WERI-Rb-1 (cell line): ENCODE data around the gene RNF5.

Experiments used
- DNase-seq: peaks from one replicate; pipeline ENCODE4 v3.0.0-alpha.2; 2020
- H3K27ac ChIP-seq: fragments of 250-450 bp; sonication (Bioruptor Pico); 2 replicates; pipeline ENCODE4 v1.5.1; 2020; ENCODE audit warnings: mild to moderate bottlenecking, moderate library complexity
- H3K27me3 ChIP-seq: fragments of 250-450 bp; sonication (Bioruptor Pico); 2 replicates; pipeline ENCODE4 v1.5.1; 2021; ENCODE audit warnings: mild to moderate bottlenecking, low read depth, moderate library complexity; ENCODE audit not compliant: insufficient read depth, severe bottlenecking
- H3K36me3 ChIP-seq: fragments of 250-450 bp; sonication (Bioruptor Pico); 2 replicates; pipeline ENCODE4 v1.5.1; 2020; ENCODE audit warnings: mild to moderate bottlenecking, moderate library complexity
- H3K4me3 ChIP-seq: 2 replicates; pipeline ENCODE4 v1.5.1; 2011; ENCODE audit warnings: low read depth, mild to moderate bottlenecking, control low read depth, low read length
- H3K9me3 ChIP-seq: fragments of 250-450 bp; sonication (Bioruptor Pico); 2 replicates; pipeline ENCODE4 v1.5.1; 2021; ENCODE audit warnings: mild to moderate bottlenecking, moderate library complexity; ENCODE audit not compliant: severe bottlenecking
- CTCF ChIP-seq: IDR thresholded peaks from 2 replicates; pipeline ENCODE4 v1.5.1; 2011; ENCODE audit warnings: low read depth, mild to moderate bottlenecking, control low read depth, inconsistent platforms, low read length

RNF5 gene

GRCh38 chr6:32214126-32214525 lies 35.9 kb downstream of the RNF5 start:
- Histone ChIP-seq H3K27me3 (peaks cover 16% of the 10 kb centered on the region), H3K9me3 (no peaks in the 10 kb centered on the region)

GRCh38 chr6:32215617-32216016 lies 37.4 kb downstream of the RNF5 start:
- Histone ChIP-seq H3K27ac (no peak overlapping the region), H3K4me3 (no peak overlapping the region), H3K27me3 (peaks cover 22% of the 10 kb centered on the region), H3K9me3 (no peaks in the 10 kb centered on the region), H3K36me3 (no peaks in the 10 kb centered on the region)
- no peak for TF ChIP-seq CTCF
- no peak for DNase-seq

More at GRCh38 chr6:32214126-32214525, 35.9 kb downstream of the RNF5 start:
- Histone ChIP-seq H3K27ac (no peak overlapping the region), H3K4me3 (no peak overlapping the region), H3K36me3 (no peaks in the 10 kb centered on the region)
- DNase-seq = no peak
- no peak for TF ChIP-seq CTCF

- H3K9me3 ChIP-seq = no peaks in the 10 kb centered on the region
- no peak overlapping the region for H3K4me3 ChIP-seq
- no peak for TF ChIP-seq CTCF
- peaks cover 27% of the 10 kb centered on the region for H3K27me3 ChIP-seq
- H3K36me3 ChIP-seq = no peaks in the 10 kb centered on the region
- no peak overlapping the region for H3K27ac ChIP-seq
- no peak for DNase-seq
Observed at GRCh38 chr6:32216285-32216684, 38.1 kb downstream of the RNF5 start.

- no peak overlapping the region for H3K4me3 ChIP-seq
- no peaks in the 10 kb centered on the region for H3K36me3 ChIP-seq
- no peak overlapping the region for H3K27ac ChIP-seq
- DNase-seq = no peak
- peaks cover 28% of the 10 kb centered on the region for H3K27me3 ChIP-seq
- no peak for TF ChIP-seq CTCF
- H3K9me3 ChIP-seq = no peaks in the 10 kb centered on the region
Observed at GRCh38 chr6:32216998-32217397, 38.8 kb downstream of the RNF5 start.

- Histone ChIP-seq H3K27me3 (peaks cover 28% of the 10 kb centered on the region), H3K27ac (no peak overlapping the region)
- TF ChIP-seq CTCF = no peak
Observed at GRCh38 chr6:32218167-32218566, 40.0 kb downstream of the RNF5 start.

GRCh38 chr6:32220021-32220420 lies 41.8 kb downstream of the RNF5 start:
- DNase-seq = no peak
- no peak for TF ChIP-seq CTCF
- Histone ChIP-seq H3K27ac (no peak overlapping the region), H3K27me3 (peaks cover 23% of the 10 kb centered on the region), H3K4me3 (no peak overlapping the region), H3K9me3 (no peaks in the 10 kb centered on the region), H3K36me3 (no peaks in the 10 kb centered on the region)

More at GRCh38 chr6:32218167-32218566, 40.0 kb downstream of the RNF5 start:
- H3K36me3 ChIP-seq = no peaks in the 10 kb centered on the region
- DNase-seq = no peak
- H3K9me3 ChIP-seq = no peaks in the 10 kb centered on the region
- H3K4me3 ChIP-seq = no peak overlapping the region
